ENCODE measurements around the gene HNRNPUL2. TPM values are rescaled to one million over a fixed set of nuclear protein-coding genes. Genes with fewer than 3 reads are reported as not detected.

Gene HNRNPUL2
- total and polyA plus RNA-seq, 2 donors (not counting 3 experiments of a cell fraction or from before 2014, with no cell fraction given), result 18.3 to 56.2 TPM

- Histone ChIP-seq H3K4me3 (replicated peaks in 1 of 3; ENCODE audit: insufficient read depth in 1 of 3, low read depth in 1 of 3, low read length in 3 of 3) (no peak overlapping the region), H3K36me3 (ENCODE audit: control insufficient read depth in 2 of 2, extremely low read depth in 1 of 2, insufficient read depth in 2 of 2, low read length in 2 of 2) (no peaks in the 10 kb centered on the region), H3K4me2 (ENCODE audit: insufficient read depth, low read length) (no peak overlapping the region), H3K9ac (replicated peaks; ENCODE audit: extremely low read depth, insufficient read depth, low read length) (no peak overlapping the region), H3K27me3 (ENCODE audit: control insufficient read depth in 2 of 2, insufficient read depth in 2 of 2, low read length in 2 of 2) (no peaks in the 10 kb centered on the region), H3K9me1 (replicated peaks; ENCODE audit: control insufficient read depth, extremely low read depth, insufficient read depth, low read length) (no peaks in the 10 kb centered on the region), H2AFZ (ENCODE audit: low read depth, low read length) (no peak overlapping the region), H3K27ac (ENCODE audit: insufficient read depth, low read depth, low read length) (no peak overlapping the region), H3K9me3 (replicated peaks; ENCODE audit: control insufficient read depth, insufficient read depth, low read length) (no peaks in the 10 kb centered on the region), H4K20me1 (replicated peaks; ENCODE audit: control insufficient read depth, extremely low read depth, insufficient read depth, low read length) (no peaks in the 10 kb centered on the region), H3K4me1 (ENCODE audit: control insufficient read depth, extremely low read depth, insufficient read depth, low read length) (peaks cover 10% of the 10 kb centered on the region), H3K79me2 (ENCODE audit: control insufficient read depth, insufficient read depth, low read length) (peaks cover 11% of the 10 kb centered on the region)
- no TSS peak for BruUV-seq (replicated peaks)
- intact Hi-C loops (cut with micrococcal nuclease) (no loop called here), dilution Hi-C loops (cut with MboI; ENCODE audit: extremely low pct_ligation_motif_present, low sequenced_read_pairs) (no loop called here)
- no peak for FAIRE-seq
- DNase-seq (ENCODE audit: low read depth, low spot score), result no peak
- TF ChIP-seq GATA2 (IDR thresholded peaks at IDR 0.05; ENCODE audit: insufficient read depth, insufficient read length, low read depth, low read length) (no peak), CTCF (IDR thresholded peaks at IDR 0.05; ENCODE audit: extremely low read depth in 1 of 2, insufficient read depth in 1 of 2, low read depth in 1 of 2, low read length in 2 of 2) (no peak), FOS (IDR thresholded peaks at IDR 0.05; ENCODE audit: borderline replicate concordance, insufficient read depth, low read length) (no peak), MYC (IDR thresholded peaks at IDR 0.05; ENCODE audit: low read depth, low read length) (no peak), POLR2A (IDR thresholded peaks at IDR 0.05; ENCODE audit: low read depth, low read length) (no peak), JUN (IDR thresholded peaks at IDR 0.05; ENCODE audit: borderline replicate concordance, insufficient read depth, insufficient read length, low read depth) (no peak), MAX (IDR thresholded peaks at IDR 0.05; ENCODE audit: insufficient read depth, insufficient read length) (no peak)
- ChIA-PET POLR2A (no interaction called here), CTCF (interaction anchor here (1.3 to 1.6 kb wide), 2 partner anchors 13 to 29 kb away, joined by 4 to 5 read pairs; partner anchors contain the start of genes TAF6L and TMEM179B)
These were observed 30.9 kb upstream of the HNRNPUL2 start for GRCh38 chr11:62757846-62758788.
